Neural progenitor cell (in vitro differentiated cells): ENCODE measurements around the gene DYNC1LI1. TPM values are rescaled to one million over a fixed set of nuclear protein-coding genes. Genes with fewer than 3 reads are reported as not detected.

ENCODE experiments used
- DNase-seq: peaks from one replicate; pipeline ENCODE4 v3.0.0-alpha.2; 2016; ENCODE audit warnings: low spot score
- H2AFZ ChIP-seq: fragments of 200-600 bp; sonication (generic); replicated peaks from 2 replicates; pipeline ENCODE4 v1.6.1; 2016; ENCODE audit warnings: antibody characterized with exemption
- H3F3A ChIP-seq: fragments of 200-600 bp; sonication (generic); 2 replicates; pipeline ENCODE4 v1.6.1; 2016; ENCODE audit warnings: antibody characterized with exemption, low read depth
- H3K27ac ChIP-seq: fragments of 200-600 bp; sonication (generic); 2 replicates; pipeline ENCODE4 v1.5.1; 2016; ENCODE audit warnings: mild to moderate bottlenecking
- H3K27me3 ChIP-seq: fragments of 200-600 bp; sonication (generic); 2 replicates; pipeline ENCODE4 v1.6.1; 2016; ENCODE audit warnings: mild to moderate bottlenecking, moderate library complexity
- H3K36me3 ChIP-seq: fragments of 200-600 bp; sonication (generic); 2 replicates; pipeline ENCODE4 v1.5.1; 2016
- H3K4me1 ChIP-seq: fragments of 200-600 bp; sonication (generic); 2 replicates; pipeline ENCODE4 v1.6.1; 2016; ENCODE audit warnings: mixed run types
- H3K4me2 ChIP-seq: fragments of 200-600 bp; sonication (generic); 2 replicates; pipeline ENCODE4 v1.6.1; 2016
- H3K4me3 ChIP-seq: fragments of 200-600 bp; sonication (generic); 2 replicates; pipeline ENCODE4 v1.5.1; 2016
- H3K79me2 ChIP-seq: fragments of 200-600 bp; sonication (generic); 2 replicates; pipeline ENCODE4 v1.6.1; 2016; ENCODE audit warnings: low read depth
- H3K9ac ChIP-seq: fragments of 200-600 bp; sonication (generic); 2 replicates; pipeline ENCODE4 v1.6.1; 2016
- H3K9me3 ChIP-seq: fragments of 200-600 bp; sonication (generic); 2 replicates; pipeline ENCODE4 v1.5.1; 2016; ENCODE audit warnings: low read depth
- H4K20me1 ChIP-seq: fragments of 200-600 bp; sonication (generic); 2 replicates; pipeline ENCODE4 v1.6.1; 2016; ENCODE audit warnings: low read depth
- H3K27ac Mint-ChIP-seq: 3 replicates; pipeline ENCODE4 v1.8.0; 2021; ENCODE audit warnings: mixed read lengths
- H3K27me3 Mint-ChIP-seq: 2 replicates; pipeline ENCODE4 v1.8.0; 2022; ENCODE audit warnings: low read depth, mild to moderate bottlenecking, inconsistent platforms, moderate library complexity, mixed read lengths; ENCODE audit not compliant: insufficient read depth
- H3K36me3 Mint-ChIP-seq: 3 replicates; pipeline ENCODE4 v1.8.0; 2021; ENCODE audit warnings: mixed read lengths
- H3K4me1 Mint-ChIP-seq: 3 replicates; pipeline ENCODE4 v1.8.0; 2021; ENCODE audit warnings: mixed read lengths
- H3K4me3 Mint-ChIP-seq: 3 replicates; pipeline ENCODE4 v1.8.0; 2021; ENCODE audit warnings: mild to moderate bottlenecking, moderate library complexity, mixed read lengths
- H3K9me3 Mint-ChIP-seq: 3 replicates; pipeline ENCODE4 v1.8.0; 2020; ENCODE audit warnings: mixed read lengths
- EZH2 ChIP-seq: fragments of 200-600 bp; sonication (generic); IDR thresholded peaks from 2 replicates; pipeline ENCODE4 v1.6.1; 2017; ENCODE audit warnings: antibody characterized with exemption, mild to moderate bottlenecking, moderate library complexity
- EZH2phosphoT487 ChIP-seq: fragments of 200-600 bp; sonication (generic); IDR thresholded peaks from 2 replicates; pipeline ENCODE4 v1.6.1; 2017; ENCODE audit warnings: antibody characterized with exemption
- total RNA-seq: library from RNA; depleted of rRNA; stranded (reverse); fragments of >200 nt; gene quantifications from 2 replicates; pipeline ENCODE4 v1.2.3, GENCODE V29; 2015; ENCODE audit warnings: low replicate concordance
- TF ChIP-seq, protein P1 (sequence below): fragments of 200-600 bp; sonication (generic); IDR thresholded peaks from 2 replicates; pipeline ENCODE4 v1.5.1; 2017; ENCODE audit warnings: antibody characterized with exemption, mild to moderate bottlenecking

Gene DYNC1LI1
- total RNA-seq, 1 donor from 2014 or later: 103 TPM

- H3K27me3 ChIP-seq: no peaks in the 10 kb centered on the region
- Mint-ChIP-seq H3K36me3 (peaks cover 29% of the 10 kb centered on the region), H3K27me3 (no peaks in the 10 kb centered on the region), H3K4me1 (no peaks in the 10 kb centered on the region), H3K27ac (no peak overlapping the region), H3K4me3 (no peak overlapping the region), H3K9me3 (no peaks in the 10 kb centered on the region)
- H3K79me2 ChIP-seq: peaks cover 71% of the 10 kb centered on the region
- no peak overlapping the region for H3K27ac ChIP-seq
- TF ChIP-seq EZH2 (no peak), EZH2phosphoT487 (no peak)
- TF ChIP-seq, protein P1, sequence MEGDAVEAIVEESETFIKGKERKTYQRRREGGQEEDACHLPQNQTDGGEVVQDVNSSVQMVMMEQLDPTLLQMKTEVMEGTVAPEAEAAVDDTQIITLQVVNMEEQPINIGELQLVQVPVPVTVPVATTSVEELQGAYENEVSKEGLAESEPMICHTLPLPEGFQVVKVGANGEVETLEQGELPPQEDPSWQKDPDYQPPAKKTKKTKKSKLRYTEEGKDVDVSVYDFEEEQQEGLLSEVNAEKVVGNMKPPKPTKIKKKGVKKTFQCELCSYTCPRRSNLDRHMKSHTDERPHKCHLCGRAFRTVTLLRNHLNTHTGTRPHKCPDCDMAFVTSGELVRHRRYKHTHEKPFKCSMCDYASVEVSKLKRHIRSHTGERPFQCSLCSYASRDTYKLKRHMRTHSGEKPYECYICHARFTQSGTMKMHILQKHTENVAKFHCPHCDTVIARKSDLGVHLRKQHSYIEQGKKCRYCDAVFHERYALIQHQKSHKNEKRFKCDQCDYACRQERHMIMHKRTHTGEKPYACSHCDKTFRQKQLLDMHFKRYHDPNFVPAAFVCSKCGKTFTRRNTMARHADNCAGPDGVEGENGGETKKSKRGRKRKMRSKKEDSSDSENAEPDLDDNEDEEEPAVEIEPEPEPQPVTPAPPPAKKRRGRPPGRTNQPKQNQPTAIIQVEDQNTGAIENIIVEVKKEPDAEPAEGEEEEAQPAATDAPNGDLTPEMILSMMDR: no peak
- no peak for DNase-seq
- H3F3A ChIP-seq: no peaks in the 10 kb centered on the region
- no peaks in the 10 kb centered on the region for H3K4me1 ChIP-seq
- H2AFZ ChIP-seq: no peak overlapping the region
- no peak overlapping the region for H3K4me2 ChIP-seq
- no peak overlapping the region for H3K9ac ChIP-seq
- H3K9me3 ChIP-seq: no peaks in the 10 kb centered on the region
- H4K20me1 ChIP-seq: peaks cover 23% of the 10 kb centered on the region
- H3K36me3 ChIP-seq: no peaks in the 10 kb centered on the region
- H3K4me3 ChIP-seq: no peak overlapping the region
Observed at GRCh38 chr3:32545305-32545704, 25.4 kb downstream of the DYNC1LI1 start.

DNA sequence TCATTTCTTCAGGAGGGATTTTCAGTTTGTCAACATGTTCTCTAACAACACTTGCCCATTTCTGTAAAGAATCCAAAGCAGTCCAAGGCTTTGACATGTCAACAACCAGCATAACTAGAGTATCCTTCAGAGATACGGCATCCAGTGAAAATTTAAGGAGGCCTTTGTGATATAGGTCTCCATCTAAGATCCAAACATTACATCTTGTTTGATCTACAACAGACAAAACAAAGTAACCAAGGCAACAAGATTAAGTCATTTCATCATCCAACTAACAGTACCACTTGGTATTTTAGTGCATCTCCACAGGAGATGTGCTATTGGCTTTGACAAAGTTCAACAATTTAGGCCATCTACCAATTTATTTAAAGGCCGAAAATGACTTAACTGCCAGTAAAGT lies 25.8 kb downstream of the DYNC1LI1 start:
- H3K36me3 Mint-ChIP-seq: peaks cover 29% of the 10 kb centered on the region
- no peak overlapping the region for H3K9ac ChIP-seq
- no peaks in the 10 kb centered on the region for H3K4me1 Mint-ChIP-seq

GRCh38 chr3:32542807-32543206 lies 27.9 kb downstream of the DYNC1LI1 start:
- Mint-ChIP-seq H3K4me3 (no peak overlapping the region), H3K9me3 (no peaks in the 10 kb centered on the region), H3K27me3 (no peaks in the 10 kb centered on the region), H3K27ac (no peak overlapping the region), H3K36me3 (peaks cover 37% of the 10 kb centered on the region), H3K4me1 (no peaks in the 10 kb centered on the region)
- TF ChIP-seq EZH2: no peak
- TF ChIP-seq EZH2phosphoT487: no peak
- TF ChIP-seq, protein P1: no peak
- no peaks in the 10 kb centered on the region for H3K9me3 ChIP-seq
- no peak overlapping the region for H3K27ac ChIP-seq
- no peak for DNase-seq
- no peaks in the 10 kb centered on the region for H3K4me1 ChIP-seq
- H3F3A ChIP-seq: no peaks in the 10 kb centered on the region
- H4K20me1 ChIP-seq: peaks cover 6% of the 10 kb centered on the region
- no peak overlapping the region for H2AFZ ChIP-seq
- no peak overlapping the region for H3K4me3 ChIP-seq
- peaks cover 5% of the 10 kb centered on the region for H3K36me3 ChIP-seq
- H3K27me3 ChIP-seq: no peaks in the 10 kb centered on the region
- no peak overlapping the region for H3K4me2 ChIP-seq
- peaks cover 46% of the 10 kb centered on the region for H3K79me2 ChIP-seq
- H3K9ac ChIP-seq: no peak overlapping the region

More for the DNA sequence above, 25.8 kb downstream of the DYNC1LI1 start:
- H3K79me2 ChIP-seq: peaks cover 67% of the 10 kb centered on the region
- no peaks in the 10 kb centered on the region for H3K36me3 ChIP-seq
- H3K4me2 ChIP-seq: no peak overlapping the region
- Mint-ChIP-seq H3K27me3 (no peaks in the 10 kb centered on the region), H3K27ac (peak overlapping the region; percentile 8), H3K4me3 (no peak overlapping the region), H3K9me3 (no peaks in the 10 kb centered on the region)
- no peak for TF ChIP-seq EZH2
- TF ChIP-seq EZH2phosphoT487: no peak
- TF ChIP-seq, protein P1: no peak
- DNase-seq: no peak
- no peaks in the 10 kb centered on the region for H3K9me3 ChIP-seq
- H3K4me1 ChIP-seq: no peaks in the 10 kb centered on the region
- H4K20me1 ChIP-seq: peaks cover 18% of the 10 kb centered on the region
- no peaks in the 10 kb centered on the region for H3K27me3 ChIP-seq
- no peak overlapping the region for H3K27ac ChIP-seq
- H2AFZ ChIP-seq: no peak overlapping the region
- no peak overlapping the region for H3K4me3 ChIP-seq
- no peaks in the 10 kb centered on the region for H3F3A ChIP-seq
